Vagina (tissue), 2 donors: ENCODE results near the gene ANK2. TPM values are rescaled to one million over a fixed set of nuclear protein-coding genes. Genes with fewer than 3 reads are reported as not detected.
"Not testable (repeated sequence)": the region's sequence is repeated elsewhere in the genome, so short reads cannot be mapped to it uniquely, and the experiment has no call there.

Experiments used
- DNase-seq, 2 donors: peaks; one replicate each; pipeline ENCODE4 v3.0.0-alpha.2; 2017; ENCODE audit errors: extremely low spot score in 2 of 2
- H3K27ac ChIP-seq: fragments of 200-600 bp; sonication (generic); one replicate; pipeline ENCODE4 v1.5.1; 2019
- H3K27me3 ChIP-seq: fragments of 200-600 bp; sonication (generic); one replicate; pipeline ENCODE4 v1.5.1; 2019
- H3K36me3 ChIP-seq, 2 donors: fragments of 200-600 bp; sonication (generic); one replicate each; pipeline ENCODE4 v1.5.1; 2017 to 2019
- H3K4me1 ChIP-seq: fragments of 200-600 bp; sonication (generic); one replicate; pipeline ENCODE4 v1.5.1; 2019
- H3K4me3 ChIP-seq, 2 donors: fragments of 200-600 bp; sonication (generic); 1 replicate in 1 of 2; 2 replicates in 1 of 2; pipeline ENCODE4 v1.5.1; 2016 to 2019
- H3K9me3 ChIP-seq: fragments of 200-600 bp; sonication (generic); one replicate; pipeline ENCODE4 v1.5.1; 2019
- CTCF ChIP-seq, 3 experiments: fragments of 450-650 bp in 2 of 3; fragments of 200-600 bp in 1 of 3; sonication (generic) in 1 of 3; IDR thresholded peaks; one replicate each; pipeline ENCODE4 v1.5.1; 2017 to 2019; ENCODE audit warnings: antibody characterized with exemption in 3 of 3, mild to moderate bottlenecking in 2 of 3, moderate library complexity in 2 of 3
- POLR2A ChIP-seq, 2 donors: fragments of 450-650 bp; IDR thresholded peaks; one replicate each; pipeline ENCODE4 v1.6.1; 2017; ENCODE audit warnings: antibody characterized with exemption in 2 of 2, mild to moderate bottlenecking in 2 of 2, moderate library complexity in 2 of 2
- POLR2AphosphoS5 ChIP-seq, 2 donors: sonication (generic); formaldehyde crosslinking; IDR thresholded peaks; one replicate each; pipeline ENCODE4 v1.9.0; 2017; ENCODE audit warnings: antibody characterized with exemption in 2 of 2, mild to moderate bottlenecking in 2 of 2, low read depth in 1 of 2; ENCODE audit not compliant: insufficient read depth in 1 of 2
- intact Hi-C: fragments of 100-400 bp; cut with DNase I; formaldehyde crosslinking; loops from one replicate; pipeline ENCODE4 v1.15.1; 2023
- total RNA-seq: library from RNA; depleted of rRNA; stranded (reverse); fragments of >200 nt; gene quantifications from one replicate; pipeline ENCODE4 v1.2.3, GENCODE V29; 2016

ANK2 gene
- total RNA-seq, 1 donor from 2014 or later = 64.6 TPM

- no peaks in the 10 kb centered on the region for H3K27me3 ChIP-seq
- H3K27ac ChIP-seq = no peak overlapping the region
- TF ChIP-seq POLR2AphosphoS5 (IDR thresholded peaks at IDR 0.05; ENCODE audit: insufficient read depth in 1 of 2, low read depth in 1 of 2) (no peak), POLR2A (IDR thresholded peaks at IDR 0.05) (no peak), CTCF (IDR thresholded peaks at IDR 0.05) (no peak)
- no peaks in the 10 kb centered on the region for H3K9me3 ChIP-seq
- no peak overlapping the region for H3K4me3 ChIP-seq
- no peaks in the 10 kb centered on the region for H3K36me3 ChIP-seq
- intact Hi-C loops = no loop called here
- no peak for DNase-seq
- no peaks in the 10 kb centered on the region for H3K4me1 ChIP-seq
Observed at GRCh38 chr4:113183032-113183605, 133.7 kb downstream of the ANK2 start.

GRCh38 chr4:113186220-113186619 lies 136.8 kb downstream of the ANK2 start:
- intact Hi-C loops, H3K4me3 ChIP-seq, H3K27ac ChIP-seq, H3K4me1 ChIP-seq, H3K9me3 ChIP-seq, H3K36me3 ChIP-seq, H3K27me3 ChIP-seq, DNase-seq: not testable (repeated sequence)

GRCh38 chr4:113186913-113187312 lies 137.5 kb downstream of the ANK2 start:
- TF ChIP-seq CTCF (IDR thresholded peaks at IDR 0.05) = no peak
- TF ChIP-seq POLR2A (IDR thresholded peaks at IDR 0.05) = no peak
- no peak for TF ChIP-seq POLR2AphosphoS5 (IDR thresholded peaks at IDR 0.05; ENCODE audit: insufficient read depth in 1 of 2, low read depth in 1 of 2)
- DNase-seq = no peak
- intact Hi-C loops = no loop called here
- H3K27ac ChIP-seq = no peak overlapping the region
- no peaks in the 10 kb centered on the region for H3K4me1 ChIP-seq
- no peaks in the 10 kb centered on the region for H3K36me3 ChIP-seq
- H3K9me3 ChIP-seq = no peaks in the 10 kb centered on the region
- no peaks in the 10 kb centered on the region for H3K27me3 ChIP-seq
- H3K4me3 ChIP-seq = no peak overlapping the region

- Histone ChIP-seq H3K4me1 (no peaks in the 10 kb centered on the region), H3K27ac (no peak overlapping the region), H3K36me3 (no peaks in the 10 kb centered on the region), H3K4me3 (no peak overlapping the region), H3K9me3 (no peaks in the 10 kb centered on the region), H3K27me3 (no peaks in the 10 kb centered on the region)
- intact Hi-C loops = no loop called here
- no peak for DNase-seq
- TF ChIP-seq POLR2A (IDR thresholded peaks at IDR 0.05) = no peak
- no peak for TF ChIP-seq CTCF (IDR thresholded peaks at IDR 0.05)
- TF ChIP-seq POLR2AphosphoS5 (IDR thresholded peaks at IDR 0.05; ENCODE audit: insufficient read depth in 1 of 2, low read depth in 1 of 2) = no peak
Observed at GRCh38 chr4:113187358-113187757, 137.9 kb downstream of the ANK2 start.

- intact Hi-C loops = no loop called here
- Histone ChIP-seq H3K9me3 (no peaks in the 10 kb centered on the region), H3K27me3 (no peaks in the 10 kb centered on the region), H3K4me3 (no peak overlapping the region), H3K27ac (no peak overlapping the region), H3K36me3 (no peaks in the 10 kb centered on the region), H3K4me1 (no peaks in the 10 kb centered on the region)
- no peak for DNase-seq
- TF ChIP-seq CTCF (IDR thresholded peaks at IDR 0.05) = no peak
- TF ChIP-seq POLR2A (IDR thresholded peaks at IDR 0.05) = no peak
- no peak for TF ChIP-seq POLR2AphosphoS5 (IDR thresholded peaks at IDR 0.05; ENCODE audit: insufficient read depth in 1 of 2, low read depth in 1 of 2)
Observed at GRCh38 chr4:113189546-113189945, 140.1 kb downstream of the ANK2 start.
